NK-92 (cell line): ENCODE measurements around the gene NEUROD2.

Experiments used
- DNase-seq: peaks from one replicate; lab custom pipeline; 2025; ENCODE audit not compliant: unreplicated experiment; lab: John Stamatoyannopoulos, UW

Gene NEUROD2

GRCh38 chr17:39635614-39636176, 28.0 kb upstream of the NEUROD2 start:
- no peak for DNase-seq

DNA sequence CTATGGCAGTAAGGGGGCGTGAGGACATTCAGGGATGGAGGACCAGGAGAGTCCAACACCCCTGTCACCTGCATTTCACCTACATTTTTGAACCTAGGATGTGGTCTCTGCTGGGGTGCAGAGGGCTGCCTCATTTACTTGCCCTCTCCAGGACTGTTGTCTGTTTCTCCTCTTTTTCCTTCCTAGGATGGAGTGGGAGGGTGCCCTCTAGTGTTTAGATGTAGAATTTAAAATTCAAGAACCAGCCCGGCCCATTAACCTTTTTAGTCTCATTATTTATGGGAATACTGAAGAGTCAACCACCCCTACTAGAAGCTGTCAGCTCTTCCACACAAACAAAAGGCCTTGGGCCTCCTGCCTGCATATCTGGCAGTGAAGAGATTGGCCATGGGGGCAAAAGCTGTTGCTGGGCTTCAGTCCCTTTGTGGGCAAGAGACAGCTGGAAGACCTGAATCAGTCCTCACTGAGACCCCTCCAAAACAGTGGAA, 26.7 kb upstream of the NEUROD2 start:
- no peak for DNase-seq

DNA sequence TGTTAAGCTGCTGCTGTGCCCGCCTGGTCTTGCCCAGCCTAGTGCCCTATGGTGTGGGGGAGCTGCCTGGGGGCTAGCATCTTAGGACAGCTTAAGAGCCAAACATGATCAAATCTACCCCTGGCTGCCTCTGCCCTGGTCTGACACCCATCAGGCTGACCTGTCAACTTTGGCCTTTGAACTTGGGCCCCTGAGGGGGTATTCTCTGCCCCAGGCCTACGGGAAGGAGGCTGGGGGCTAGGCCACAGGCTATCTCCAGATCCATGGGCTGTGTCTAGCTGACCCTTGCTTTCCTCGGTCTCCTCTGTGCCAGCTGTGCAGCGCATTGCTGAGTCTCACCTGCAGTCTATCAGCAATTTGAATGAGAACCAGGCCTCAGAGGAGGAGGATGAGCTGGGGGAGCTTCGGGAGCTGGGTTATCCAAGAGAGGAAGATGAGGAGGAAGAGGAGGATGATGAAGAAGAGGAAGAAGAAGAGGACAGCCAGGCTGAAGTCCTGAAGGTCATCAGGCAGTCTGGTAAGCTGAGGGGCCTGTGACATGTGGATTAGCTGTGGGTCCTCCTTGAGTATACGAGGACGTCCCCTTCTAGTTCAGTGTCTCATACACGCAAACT, 26.0 kb upstream of the NEUROD2 start:
- DNase-seq = no peak

DNA sequence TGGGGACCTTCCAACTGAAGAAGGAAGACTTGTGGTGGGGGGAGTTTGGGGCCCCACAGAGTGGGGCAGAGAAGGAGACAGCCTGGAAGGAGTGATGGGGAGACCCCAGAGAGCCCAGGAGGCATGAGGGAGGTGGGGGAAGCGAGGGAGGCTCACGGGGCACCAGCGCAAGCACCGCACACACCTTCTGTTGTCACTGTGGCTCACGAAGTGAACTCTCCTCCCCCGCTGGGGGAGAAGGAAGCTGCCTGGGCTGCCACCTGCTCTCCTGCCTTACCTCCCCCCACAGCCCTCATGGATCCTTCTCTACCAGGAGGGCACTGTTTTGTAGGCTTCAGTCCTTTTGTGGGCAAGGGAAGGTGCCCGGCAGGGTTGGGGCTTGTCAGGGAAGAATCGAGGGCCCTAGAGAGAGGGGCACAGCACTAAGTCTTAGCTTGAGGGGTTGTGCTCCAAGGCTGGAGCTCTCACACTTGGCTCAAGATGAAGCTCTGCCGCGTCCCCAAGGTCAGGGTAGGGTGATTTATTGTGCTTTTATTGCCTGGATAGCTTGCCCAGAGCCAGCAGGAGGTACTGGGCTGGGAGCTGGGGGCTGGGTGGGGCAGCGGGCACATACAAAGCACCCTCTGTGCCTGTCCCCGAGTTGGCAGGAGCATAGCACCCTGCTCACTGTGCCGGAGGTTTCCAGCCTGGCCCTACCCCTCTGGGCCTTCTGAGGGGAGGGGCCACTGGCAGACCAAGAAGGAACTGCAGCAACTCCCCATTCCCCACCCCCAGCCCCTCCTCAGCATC, 24.6 kb upstream of the NEUROD2 start:
- no peak for DNase-seq

DNA sequence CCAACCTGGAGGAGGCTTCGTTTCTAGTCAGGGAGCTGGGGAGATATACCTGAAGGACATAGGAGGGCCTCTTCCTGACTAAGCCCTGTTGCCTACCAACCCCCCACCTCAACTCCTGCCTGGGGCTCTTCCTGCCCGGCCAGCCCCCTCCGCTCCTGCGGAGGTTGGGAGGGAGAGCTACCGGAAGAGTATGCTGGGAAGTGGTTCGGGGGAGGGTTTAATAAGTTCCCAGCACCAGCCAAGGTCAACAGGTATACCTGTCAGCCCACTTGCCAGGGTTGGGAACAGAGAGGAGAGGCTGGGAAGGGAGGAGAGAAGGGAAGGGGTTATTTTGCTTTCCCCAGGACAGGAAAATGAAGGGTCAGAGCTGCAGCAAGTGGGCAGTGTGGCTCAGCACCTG, 23.7 kb upstream of the NEUROD2 start:
- DNase-seq = no peak

DNA sequence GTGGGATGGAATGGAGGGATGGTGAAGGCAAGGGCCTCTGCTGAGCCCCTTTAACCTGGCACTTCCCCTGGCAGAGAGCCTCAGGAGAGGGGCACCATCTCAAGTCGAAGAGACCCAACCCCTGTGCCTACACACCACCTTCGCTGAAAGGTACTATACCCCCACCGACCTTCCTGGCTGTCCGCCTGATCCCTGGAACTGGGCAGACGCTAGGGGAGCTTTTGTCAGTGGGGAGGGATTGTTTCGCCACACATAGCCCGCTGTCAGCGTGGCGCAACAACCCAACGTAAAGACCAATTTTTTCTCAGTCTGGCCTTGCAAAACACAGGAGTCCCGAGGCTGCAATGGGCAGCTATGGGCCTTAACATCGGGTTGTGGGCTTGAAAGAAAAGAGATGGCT, 22.2 kb upstream of the NEUROD2 start:
- no peak for DNase-seq

GRCh38 chr17:39629494-39629880, 21.8 kb upstream of the NEUROD2 start:
- DNase-seq = no peak

DNA sequence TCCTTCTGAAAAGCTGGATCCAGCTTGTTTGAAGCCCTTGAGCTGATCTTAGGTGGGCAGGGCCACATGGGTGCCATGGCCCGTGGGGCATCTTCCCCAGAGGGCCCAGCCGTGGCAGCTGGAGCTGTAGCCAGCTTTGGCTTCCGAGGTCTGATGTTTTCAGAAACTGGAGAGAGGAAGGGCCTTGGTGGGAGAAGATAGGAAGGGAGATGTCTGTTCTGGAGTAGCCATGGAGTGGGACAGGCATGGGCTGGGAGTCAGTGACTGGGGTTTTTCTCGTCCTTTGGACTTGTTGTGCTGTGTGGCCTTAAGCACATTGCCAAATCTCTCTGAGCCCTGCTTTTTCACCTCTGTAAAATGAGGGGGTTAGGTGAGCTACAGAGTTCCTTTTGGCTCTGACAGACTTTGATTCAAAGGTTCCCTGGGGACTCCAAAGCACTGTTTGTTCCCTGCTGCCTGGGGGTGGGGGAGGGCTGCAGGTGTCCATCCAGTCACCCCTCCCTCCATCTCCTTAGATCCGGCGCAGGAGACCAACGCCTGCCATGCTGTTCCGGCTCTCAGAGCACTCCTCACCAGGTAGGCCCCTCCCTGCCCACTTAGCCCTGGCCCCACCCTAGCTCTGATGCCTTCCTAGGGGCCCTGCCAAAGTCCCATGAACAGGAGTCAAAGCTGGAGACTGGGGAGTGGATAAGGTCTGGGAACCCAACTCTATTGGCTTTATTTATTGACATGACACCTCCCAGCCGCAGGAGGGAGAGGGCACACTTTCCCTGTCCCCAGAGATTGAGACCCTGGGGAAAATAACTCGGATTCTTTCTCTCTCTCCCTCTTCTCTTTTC, 21.2 kb upstream of the NEUROD2 start:
- DNase-seq = no peak

GRCh38 chr17:39627712-39628516, 20.2 kb upstream of the NEUROD2 start:
- no peak for DNase-seq

DNA sequence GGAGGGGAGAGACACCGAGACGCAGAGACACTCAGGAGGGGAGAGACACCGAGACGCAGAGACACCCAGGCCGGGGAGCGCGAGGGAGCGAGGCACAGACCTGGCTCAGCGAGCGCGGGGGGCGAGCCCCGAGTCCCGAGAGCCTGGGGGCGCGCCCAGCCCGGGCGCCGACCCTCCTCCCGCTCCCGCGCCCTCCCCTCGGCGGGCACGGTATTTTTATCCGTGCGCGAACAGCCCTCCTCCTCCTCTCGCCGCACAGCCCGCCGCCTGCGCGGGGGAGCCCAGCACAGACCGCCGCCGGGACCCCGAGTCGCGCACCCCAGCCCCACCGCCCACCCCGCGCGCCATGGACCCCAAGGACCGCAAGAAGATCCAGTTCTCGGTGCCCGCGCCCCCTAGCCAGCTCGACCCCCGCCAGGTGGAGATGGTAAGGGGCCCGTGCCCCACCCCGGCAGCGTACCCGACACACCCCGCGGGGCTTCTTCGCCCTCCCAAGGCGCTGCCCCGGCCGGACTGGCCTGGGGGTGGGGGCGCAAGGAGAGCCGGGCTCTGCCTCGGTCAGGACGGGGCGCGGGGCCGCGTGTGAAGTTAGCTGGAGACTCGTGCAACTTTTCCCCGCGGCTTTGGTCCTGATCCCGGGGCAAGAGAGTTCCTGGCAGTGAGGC, 19.5 kb upstream of the NEUROD2 start:
- DNase-seq = no peak

DNA sequence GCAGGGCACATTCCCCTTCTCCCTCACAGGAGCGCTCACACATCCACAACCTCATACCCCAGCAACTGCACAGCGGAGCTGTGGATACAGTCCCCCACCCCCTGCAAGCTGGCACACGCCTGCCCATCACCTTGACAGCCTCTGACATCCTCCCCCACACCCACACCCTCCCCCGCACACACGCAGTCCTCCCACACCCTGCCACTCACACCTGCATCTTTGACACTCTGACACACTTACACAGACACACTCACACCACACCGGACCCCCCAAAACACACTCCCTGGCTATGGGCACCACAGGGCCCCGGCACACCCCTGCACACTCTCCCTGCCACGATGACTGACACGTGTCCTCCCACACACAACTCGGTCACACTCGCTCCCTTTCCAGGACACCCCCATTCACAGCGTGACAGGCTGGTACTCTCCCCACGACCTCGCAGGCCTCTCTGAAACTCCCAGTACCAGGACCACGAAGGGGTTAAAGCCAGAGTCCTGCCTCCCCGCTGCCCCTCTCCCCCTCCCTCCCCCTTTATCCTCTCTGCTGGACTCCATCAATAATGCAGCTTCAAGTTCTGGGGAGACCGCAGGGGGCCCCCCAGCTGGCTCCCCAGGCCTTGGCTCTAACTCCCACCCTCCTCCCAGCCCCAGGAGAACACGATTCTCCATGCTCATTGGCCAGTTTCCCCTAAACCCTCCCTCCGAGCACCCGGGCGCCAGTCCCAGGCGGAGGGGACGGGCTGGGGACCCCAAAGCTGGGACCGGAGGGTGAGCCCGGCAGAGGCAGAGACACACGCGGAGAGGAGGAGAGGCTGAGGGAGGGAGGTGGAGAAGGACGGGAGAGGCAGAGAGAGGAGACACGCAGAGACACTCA, 18.7 kb upstream of the NEUROD2 start, which contains the start of gene PPP1R1B:
PPP1R1B (plus strand) TSS at position 782 of the 876 bp plus-strand sequence. CDS start 441 bp downstream, outside the sequence.
- DNase-seq = no peak

DNA sequence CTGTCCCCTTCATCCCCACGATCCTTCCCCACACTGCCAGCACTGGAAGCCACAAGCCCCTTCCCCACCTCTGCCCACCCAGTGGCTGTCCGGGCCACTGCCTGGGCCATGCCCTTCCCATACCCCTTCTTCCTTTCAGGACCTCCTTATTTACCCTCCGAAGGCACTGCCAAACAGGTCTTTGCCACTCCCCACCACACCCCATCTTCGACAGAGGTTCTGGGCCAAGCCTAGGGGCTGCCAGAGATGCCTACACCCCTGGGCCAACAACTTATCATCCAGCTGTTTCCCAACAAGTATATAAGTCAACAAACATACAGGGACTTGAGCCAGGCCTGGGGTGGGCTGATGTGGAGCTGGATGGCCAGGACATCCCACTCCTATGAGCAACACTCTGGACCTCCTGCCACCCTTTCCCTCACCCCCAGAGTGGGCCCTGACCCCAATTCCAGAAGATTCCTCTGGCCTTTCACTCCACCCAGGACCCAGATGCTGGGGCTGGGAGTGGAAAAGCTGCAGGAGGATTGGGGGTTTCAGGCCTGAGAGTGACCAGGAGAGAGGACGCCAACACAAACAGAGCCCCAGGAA, 17.6 kb upstream of the NEUROD2 start:
- DNase-seq = no peak

- DNase-seq = no peak
These were observed 16.6 kb upstream of the NEUROD2 start for GRCh38 chr17:39624313-39624712.

GRCh38 chr17:39623356-39623950, 15.7 kb upstream of the NEUROD2 start:
- DNase-seq = no peak

DNA sequence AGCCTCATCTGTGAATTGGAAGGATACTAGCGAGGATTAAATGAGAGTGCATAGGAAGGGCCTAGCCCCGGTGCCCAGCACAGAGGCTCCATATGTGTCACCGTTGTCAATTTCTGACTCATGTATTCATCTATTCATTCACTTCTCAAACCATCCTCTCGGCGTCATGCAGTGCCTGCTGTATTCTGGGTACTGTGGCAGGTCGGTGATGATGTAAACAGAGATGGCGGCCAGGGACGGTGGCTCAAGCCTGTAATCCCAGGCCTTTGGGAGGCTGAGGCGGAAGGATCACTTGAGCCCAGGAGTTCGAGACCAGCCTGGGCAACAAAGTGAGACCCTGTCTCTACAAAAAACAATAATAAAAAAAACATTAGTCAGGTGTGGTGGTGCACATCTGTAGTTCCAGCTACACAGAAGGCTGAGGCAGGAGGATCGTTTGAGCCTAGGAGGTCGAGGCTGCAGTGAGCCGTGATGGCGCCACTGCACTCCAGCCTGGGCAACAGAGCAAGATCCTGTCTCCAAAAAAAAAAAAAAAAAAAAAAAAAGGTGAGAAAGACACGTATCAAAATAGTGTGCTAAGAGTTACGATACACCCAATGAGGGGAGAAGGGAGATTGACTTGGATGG, 14.8 kb upstream of the NEUROD2 start:
- DNase-seq = no peak

DNA sequence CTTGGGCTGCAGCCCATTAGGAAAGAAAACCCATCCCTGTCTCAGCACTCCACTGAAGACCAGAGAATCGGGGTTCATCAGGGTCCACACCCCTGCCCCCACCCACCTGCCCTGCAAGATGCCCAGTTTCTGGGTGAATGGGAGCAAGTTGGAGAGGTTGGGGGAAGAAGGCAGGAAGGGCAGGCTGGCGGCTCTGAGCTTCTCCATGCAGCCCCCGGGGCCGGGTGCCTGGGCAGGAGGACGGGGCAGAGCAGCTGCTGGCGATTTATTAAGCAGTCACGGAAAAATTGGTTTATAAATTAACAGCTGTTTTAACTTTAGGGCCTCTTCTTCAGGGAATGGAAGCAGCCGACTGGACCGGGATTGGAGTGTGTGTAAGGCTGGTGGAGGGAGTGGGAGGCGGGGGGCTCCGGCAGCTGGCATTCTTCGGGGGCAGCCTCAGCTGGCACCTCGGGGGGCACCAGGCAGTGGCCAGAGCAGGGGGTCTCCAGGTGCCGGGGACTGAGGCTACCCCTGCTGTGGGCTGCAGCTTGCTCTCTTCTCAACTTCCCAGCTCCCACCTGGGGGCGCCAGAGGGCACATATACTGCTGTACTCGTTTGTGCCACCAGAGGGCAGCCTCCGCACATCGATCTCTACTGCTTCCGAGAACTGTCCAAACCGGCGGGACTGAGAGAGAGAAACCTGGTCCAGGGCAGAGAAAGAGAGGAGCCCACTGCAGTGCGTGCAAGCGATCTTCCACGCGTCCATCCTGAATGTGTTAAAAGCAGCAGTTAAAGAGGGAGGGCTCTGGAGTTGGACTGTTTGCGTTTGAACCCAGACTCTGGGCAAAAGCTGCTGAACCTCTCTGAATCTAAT, 14.0 kb upstream of the NEUROD2 start:
- no peak for DNase-seq

DNA sequence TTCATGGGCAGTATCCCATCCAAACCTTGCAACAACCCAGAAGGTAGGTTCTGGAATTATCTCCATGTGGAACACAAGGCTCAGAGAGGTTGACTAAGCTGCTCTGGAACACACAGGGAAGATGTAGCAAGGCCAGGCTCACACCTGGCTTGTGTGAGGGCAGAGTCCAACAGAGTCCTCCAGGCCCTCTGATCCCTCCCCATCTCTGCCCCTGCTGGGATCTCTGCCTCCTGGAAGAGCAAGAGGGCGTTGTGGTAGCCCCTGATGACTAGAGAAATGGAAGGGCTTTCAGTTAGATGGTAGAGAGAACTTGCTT, 12.0 kb upstream of the NEUROD2 start:
- no peak for DNase-seq
